Body of pancreas (tissue), 4 donors: ENCODE data around the gene CTNNB1.

Source experiments
- CTCF ChIP-seq, 7 experiments: fragments of 450-650 bp in 4 of 7; fragments of 200-600 bp in 3 of 7; sonication (generic) in 3 of 7; IDR thresholded peaks; one replicate each; pipeline ENCODE4 v1.5.1; 2016 to 2019; ENCODE audit warnings: antibody characterized with exemption in 7 of 7
- POLR2A ChIP-seq, 3 donors: fragments of 450-650 bp; IDR thresholded peaks; one replicate each; pipeline ENCODE4 v1.6.1; 2016; ENCODE audit warnings: antibody characterized with exemption in 3 of 3, mild to moderate bottlenecking in 2 of 3

- TF ChIP-seq CTCF (IDR thresholded peaks at IDR 0.05) (no peak), POLR2A (IDR thresholded peaks at IDR 0.05) (no peak)
Observed at GRCh38 chr3:41213588-41213987, 14.3 kb downstream of the CTNNB1 start.
